Smooth muscle cell (in vitro differentiated cells): ENCODE results near the gene NDUFS8. TPM values are rescaled to one million over a fixed set of nuclear protein-coding genes. Genes with fewer than 3 reads are reported as not detected.

ENCODE experiments used
- DNase-seq: peaks from one replicate; lab custom pipeline; 2025; ENCODE audit not compliant: unreplicated experiment; lab: John Stamatoyannopoulos, UW
- H2AFZ ChIP-seq: fragments of 200-600 bp; sonication (generic); 2 replicates; pipeline ENCODE4 v1.6.0; 2016; ENCODE audit warnings: antibody characterized with exemption, low read depth, mild to moderate bottlenecking
- H3F3A ChIP-seq: fragments of 200-600 bp; sonication (generic); 2 replicates; pipeline ENCODE4 v1.6.0; 2017; ENCODE audit warnings: antibody characterized with exemption, low read depth
- H3K27ac ChIP-seq: fragments of 200-600 bp; sonication (generic); 2 replicates; pipeline ENCODE4 v1.5.1; 2016; ENCODE audit warnings: low read depth, mild to moderate bottlenecking
- H3K27me3 ChIP-seq: fragments of 200-600 bp; sonication (generic); 2 replicates; pipeline ENCODE4 v1.6.1; 2016; ENCODE audit warnings: low read depth, mild to moderate bottlenecking
- H3K36me3 ChIP-seq: fragments of 200-600 bp; sonication (generic); 2 replicates; pipeline ENCODE4 v1.5.1; 2016; ENCODE audit warnings: low read depth
- H3K4me1 ChIP-seq: fragments of 200-600 bp; sonication (generic); 2 replicates; pipeline ENCODE4 v1.5.1; 2016; ENCODE audit warnings: low read depth
- H3K4me2 ChIP-seq: fragments of 200-600 bp; sonication (generic); 2 replicates; pipeline ENCODE4 v1.6.0; 2016; ENCODE audit warnings: mild to moderate bottlenecking
- H3K4me3 ChIP-seq: fragments of 200-600 bp; sonication (generic); 2 replicates; pipeline ENCODE4 v1.5.1; 2016; ENCODE audit warnings: mild to moderate bottlenecking
- H3K79me2 ChIP-seq: fragments of 200-600 bp; sonication (generic); 2 replicates; pipeline ENCODE4 v1.6.0; 2016; ENCODE audit warnings: low read depth, mild to moderate bottlenecking
- H3K9ac ChIP-seq: fragments of 200-600 bp; sonication (generic); 2 replicates; pipeline ENCODE4 v1.6.0; 2016; ENCODE audit warnings: low read depth
- H3K9me3 ChIP-seq: fragments of 200-600 bp; sonication (generic); replicated peaks from 2 replicates; pipeline ENCODE4 v1.5.1; 2016; ENCODE audit warnings: low read depth
- H4K20me1 ChIP-seq: fragments of 200-600 bp; sonication (generic); 2 replicates; pipeline ENCODE4 v1.6.0; 2016; ENCODE audit warnings: low read depth
- CTCF ChIP-seq: fragments of 200-600 bp; sonication (generic); IDR thresholded peaks from 2 replicates; pipeline ENCODE4 v1.5.1; 2017; ENCODE audit warnings: borderline replicate concordance, mild to moderate bottlenecking, antibody characterized with exemption; ENCODE audit not compliant: insufficient read depth, poor library complexity, severe bottlenecking
- WGBS: methylation state at CpG from one replicate; pipeline ENCODE4 v1.1.7; 2016; ENCODE audit warnings: low lambda C conversion rate; 5-methylcytosine and 5-hydroxymethylcytosine counted together
- polyA plus RNA-seq: library from polyadenylated mRNA; unstranded; fragments of >200 nt; fragmentation: Nextera tagmentation; extraction: Ambion mirVana; gene quantifications from 2 replicates; pipeline ENCODE4 v1.2.1, GENCODE V29; 2016
- total RNA-seq: library from RNA; depleted of rRNA; stranded (reverse); fragments of >200 nt; gene quantifications from 2 replicates; pipeline ENCODE4 v1.2.3, GENCODE V29; 2014

The NDUFS8 gene
- total and polyA plus RNA-seq, 2 experiments from 2014 or later, result 165 to 314 TPM

GRCh38 chr11:68035266-68035876 is 4.9 kb downstream of the NDUFS8 start:
- Histone ChIP-seq H3K4me1 (peaks cover 11% of the 10 kb centered on the region), H3K9me3 (no peaks in the 10 kb centered on the region), H3K79me2 (peaks cover 16% of the 10 kb centered on the region), H3K27ac (no peak overlapping the region), H2AFZ (no peak overlapping the region), H3K36me3 (no peaks in the 10 kb centered on the region), H3K27me3 (no peaks in the 10 kb centered on the region), H3K9ac (no peak overlapping the region), H3F3A (no peaks in the 10 kb centered on the region), H3K4me2 (no peak overlapping the region), H4K20me1 (no peaks in the 10 kb centered on the region), H3K4me3 (no peak overlapping the region)
- 93% methylated on average over 13 of the region's 13 CpGs for WGBS
- no peak for TF ChIP-seq CTCF
- DNase-seq, result no peak

- H3K27me3 ChIP-seq, result no peaks in the 10 kb centered on the region
- no peaks in the 10 kb centered on the region for H3K9me3 ChIP-seq
- no peak for TF ChIP-seq CTCF
- no peak overlapping the region for H3K27ac ChIP-seq
- H3K9ac ChIP-seq, result no peak overlapping the region
- H3K36me3 ChIP-seq, result no peaks in the 10 kb centered on the region
- H3K4me1 ChIP-seq, result peaks cover 11% of the 10 kb centered on the region
- DNase-seq, result no peak
- H3K4me3 ChIP-seq, result no peak overlapping the region
- no peak overlapping the region for H3K4me2 ChIP-seq
- WGBS, result 88% methylated on average over 27 of the region's 27 CpGs
- no peaks in the 10 kb centered on the region for H3F3A ChIP-seq
- peaks cover 12% of the 10 kb centered on the region for H3K79me2 ChIP-seq
- H2AFZ ChIP-seq, result no peak overlapping the region
- no peaks in the 10 kb centered on the region for H4K20me1 ChIP-seq
These were observed 5.7 kb downstream of the NDUFS8 start for GRCh38 chr11:68036141-68036716.

GRCh38 chr11:68036717-68037239 is 6.3 kb downstream of the NDUFS8 start:
- Histone ChIP-seq H3K79me2 (peaks cover 6% of the 10 kb centered on the region), H3K9me3 (no peaks in the 10 kb centered on the region), H4K20me1 (no peaks in the 10 kb centered on the region), H2AFZ (no peak overlapping the region), H3K4me3 (no peak overlapping the region), H3K27me3 (no peaks in the 10 kb centered on the region), H3K4me1 (peaks cover 11% of the 10 kb centered on the region), H3K4me2 (no peak overlapping the region), H3F3A (no peaks in the 10 kb centered on the region), H3K9ac (no peak overlapping the region), H3K36me3 (no peaks in the 10 kb centered on the region), H3K27ac (no peak overlapping the region)
- TF ChIP-seq CTCF, result no peak
- DNase-seq, result no peak
- 91% methylated on average over 14 of the region's 14 CpGs for whole genome bisulfite sequencing
